Renal cortex interstitium (tissue), 15 donors: ENCODE results near the gene MTLN. TPM values are rescaled to one million over a fixed set of nuclear protein-coding genes. Genes with fewer than 3 reads are reported as not detected.
A peak's percentile ranks its signal among the peaks of the same experiment; 100 is the strongest.
"Not testable (repeated sequence)": the region's sequence is repeated elsewhere in the genome, so short reads cannot be mapped to it uniquely, and the experiment has no call there.

Experiments
- DNase-seq, 11 donors: peaks; one replicate each; pipeline ENCODE4 v3.0.0-alpha.2; 2013; ENCODE audit warnings: low read depth in 9 of 11, low spot score in 4 of 11; ENCODE audit errors: extremely low read depth in 1 of 11
- long read RNA-seq, 16 experiments: transcript quantifications; one replicate each; lab custom pipeline, GENCODE V29; 2026
- polyA plus RNA-seq, 3 donors: library from polyadenylated mRNA; unstranded; fragments of 120-200 nt; gene quantifications; one replicate each; pipeline ENCODE4 v1.2.1, GENCODE V29; 2013; ENCODE audit not compliant: insufficient read length in 3 of 3

MTLN gene
- 10 to 100 TPM; 10.6 to 19.3 (median 15.7) TPM for polyA plus RNA-seq
- long read RNA-seq, donor 1, transcript MTLN-203 (2 exons, 441 nt): major isoform, 29 of 29 reads
- long read RNA-seq, donor 1, partial matches to known transcripts: 0 of 29 reads
- long read RNA-seq, donor 1, other reads (novel, unspliced or antisense): 0 of 29 reads
- long read RNA-seq, donor 2, transcript MTLN-203 (2 exons, 441 nt): major isoform, 34 of 35 reads
- long read RNA-seq, donor 2, partial matches to known transcripts: 0 of 35 reads
- long read RNA-seq, donor 2, other reads (novel, unspliced or antisense): 0 of 35 reads
- long read RNA-seq, donor 3, transcript MTLN-203 (2 exons, 441 nt): major isoform, 38 of 38 reads
- long read RNA-seq, donor 3, partial matches to known transcripts: 0 of 38 reads
- long read RNA-seq, donor 3, other reads (novel, unspliced or antisense): 0 of 38 reads
- long read RNA-seq, donor 4, transcript MTLN-203 (2 exons, 441 nt): major isoform, 14 of 14 reads
- long read RNA-seq, donor 4, partial matches to known transcripts: 0 of 14 reads
- long read RNA-seq, donor 4, other reads (novel, unspliced or antisense): 0 of 14 reads
- long read RNA-seq, donor 5: 0 reads
- long read RNA-seq, donor 6, transcript MTLN-203 (2 exons, 441 nt): major isoform, 32 of 32 reads
- long read RNA-seq, donor 6, partial matches to known transcripts: 0 of 32 reads
- long read RNA-seq, donor 6, other reads (novel, unspliced or antisense): 0 of 32 reads
- long read RNA-seq, donor 7, transcript MTLN-203 (2 exons, 441 nt): major isoform, 39 of 40 reads
- long read RNA-seq, donor 7, partial matches to known transcripts: 0 of 40 reads
- long read RNA-seq, donor 7, other reads (novel, unspliced or antisense): 0 of 40 reads
- long read RNA-seq, donor 8, transcript MTLN-203 (2 exons, 441 nt): major isoform, 63 of 72 reads
- long read RNA-seq, donor 8, partial matches to known transcripts: 9 of 72 reads
- long read RNA-seq, donor 8, other reads (novel, unspliced or antisense): 0 of 72 reads
- long read RNA-seq, donor 9, transcript MTLN-203 (2 exons, 441 nt): major isoform, 20 of 20 reads
- long read RNA-seq, donor 9, partial matches to known transcripts: 0 of 20 reads
- long read RNA-seq, donor 9, other reads (novel, unspliced or antisense): 0 of 20 reads
- long read RNA-seq, donor 10, transcript MTLN-203 (2 exons, 441 nt): major isoform, 37 of 37 reads
- long read RNA-seq, donor 10, partial matches to known transcripts: 0 of 37 reads
- long read RNA-seq, donor 10, other reads (novel, unspliced or antisense): 0 of 37 reads
- long read RNA-seq, donor 11, transcript MTLN-203 (2 exons, 441 nt): major isoform, 11 of 11 reads
- long read RNA-seq, donor 11, partial matches to known transcripts: 0 of 11 reads
- long read RNA-seq, donor 11, other reads (novel, unspliced or antisense): 0 of 11 reads
- long read RNA-seq, donor 12, transcript MTLN-203 (2 exons, 441 nt): major isoform, 22 of 22 reads
- long read RNA-seq, donor 12, partial matches to known transcripts: 0 of 22 reads
- long read RNA-seq, donor 12, other reads (novel, unspliced or antisense): 0 of 22 reads
- long read RNA-seq, donor 13, transcript MTLN-203 (2 exons, 441 nt): major isoform, 94 of 107 reads
- long read RNA-seq, donor 13, partial matches to known transcripts: 13 of 107 reads
- long read RNA-seq, donor 13, other reads (novel, unspliced or antisense): 0 of 107 reads
- long read RNA-seq, donor 14, transcript MTLN-203 (2 exons, 441 nt): major isoform, 32 of 32 reads
- long read RNA-seq, donor 14, partial matches to known transcripts: 0 of 32 reads
- long read RNA-seq, donor 14, other reads (novel, unspliced or antisense): 0 of 32 reads
- long read RNA-seq, donor 15, transcript MTLN-203 (2 exons, 441 nt): major isoform, 9 of 9 reads
- long read RNA-seq, donor 15, partial matches to known transcripts: 0 of 9 reads
- long read RNA-seq, donor 15, other reads (novel, unspliced or antisense): 0 of 9 reads
- long read RNA-seq, donor 16, transcript MTLN-203 (2 exons, 441 nt): major isoform, 64 of 64 reads
- long read RNA-seq, donor 16, partial matches to known transcripts: 0 of 64 reads
- long read RNA-seq, donor 16, other reads (novel, unspliced or antisense): 0 of 64 reads

- peak; percentile 51 to 83 (median 71) for DNase-seq
Measured at GRCh38 chr2:110211938-110212858, at the start of gene MTLN. MTLN (minus strand) TSS chr2:110212547; CDS start chr2:110212525, 22 bp downstream.

GRCh38 chr2:110261910-110262309, 49.6 kb upstream of the MTLN start:
- not testable (repeated sequence) for DNase-seq

GRCh38 chr2:110248081-110248795, 35.9 kb upstream of the MTLN start:
- DNase-seq: not testable (repeated sequence)

- not testable (repeated sequence) for DNase-seq
Measured at GRCh38 chr2:110245488-110246435, 33.4 kb upstream of the MTLN start.

- DNase-seq: not testable (repeated sequence)
Measured at GRCh38 chr2:110243283-110243682, 30.9 kb upstream of the MTLN start.

- DNase-seq: not testable (repeated sequence)
Measured at GRCh38 chr2:110234514-110234913, 22.2 kb upstream of the MTLN start.

- not testable (repeated sequence) for DNase-seq
Measured at GRCh38 chr2:110229886-110230285, 17.5 kb upstream of the MTLN start.

GRCh38 chr2:110222626-110223025, 10.3 kb upstream of the MTLN start:
- not testable (repeated sequence) for DNase-seq

- no peak for DNase-seq
Measured at GRCh38 chr2:110221938-110222337, 9.6 kb upstream of the MTLN start.

- DNase-seq: no peak
Measured at GRCh38 chr2:110220190-110220564, 7.8 kb upstream of the MTLN start.

- no peak for DNase-seq
Measured at GRCh38 chr2:110219496-110220189, 7.3 kb upstream of the MTLN start.

- not testable (repeated sequence) for DNase-seq
Measured at GRCh38 chr2:110218889-110219288, 6.5 kb upstream of the MTLN start.

- no peak for DNase-seq
Measured at GRCh38 chr2:110216803-110217202, 4.5 kb upstream of the MTLN start.

GRCh38 chr2:110216199-110216598, 3.9 kb upstream of the MTLN start:
- DNase-seq: no peak
